GM12878 (cell line): Measurements from ENCODE around the gene KASH5. TPM values are rescaled to one million over a fixed set of nuclear protein-coding genes. Genes with fewer than 3 reads are reported as not detected.

Source experiments
- ATAC-seq: fragments of 200-7000 bp; cut with Tn5 transposase; 3 replicates; pipeline ENCODE4 v1.9.1; 2020; ENCODE audit warnings: mild to moderate bottlenecking, moderate library complexity
- BruUV-seq: library from RNA; stranded (reverse); fragments of 400-500 nt; replicated peaks from 2 replicates; lab custom pipeline; 2021; lab: Mats Ljungman, UMichigan
- CTCF ChIA-PET: fragments of 300-600 bp; sonication (Branson Sonifier 250); formaldehyde crosslinking; extraction: SDS; loops from one replicate; lab custom pipeline; 2021; ENCODE audit warnings: inconsistent platforms; lab: Yijun Ruan, JAX
- POLR2A ChIA-PET: fragments of 350-600 bp; formaldehyde crosslinking; extraction: SDS; loops from one replicate; lab custom pipeline; 2021; ENCODE audit warnings: inconsistent platforms; lab: Charles Lee
- RAD21 ChIA-PET: fragments of 300-600 bp; sonication (Branson Sonifier 250); formaldehyde crosslinking; loops from one replicate; lab custom pipeline; 2023; ENCODE audit warnings: antibody characterized with exemption; ENCODE audit not compliant: unreplicated experiment; lab: Charles Lee
- SMC1A ChIA-PET: fragments of 300-600 bp; sonication (Branson Sonifier 250); formaldehyde crosslinking; loops from one replicate; lab custom pipeline; 2023; ENCODE audit not compliant: unreplicated experiment, uncharacterized antibody; lab: Charles Lee
- DNase-seq: peaks from one replicate; pipeline ENCODE4 v3.0.0-alpha.2; 2011; ENCODE audit warnings: low read depth, low spot score
- FAIRE-seq: peaks from 3 replicates; lab custom pipeline; 2011; peaks lifted over from hg19 to GRCh38; lab: Jason Lieb, UNC
- H2AFZ ChIP-seq: 2 replicates; pipeline ENCODE4 v1.6.0; 2011; ENCODE audit warnings: low read depth, low read length, control low read depth; ENCODE audit not compliant: control insufficient read depth
- H3K27ac ChIP-seq: 2 replicates; pipeline ENCODE4 v1.5.1; 2011; ENCODE audit warnings: control low read depth; ENCODE audit not compliant: control insufficient read depth, insufficient read depth
- H3K27me3 ChIP-seq, 2 experiments: replicated peaks in 1 of 2; 2 replicates each; pipeline versions ENCODE4 v1.6.0 to v1.6.1; 2011; ENCODE audit warnings: low read length in 1 of 2; ENCODE audit not compliant: control insufficient read depth in 2 of 2, insufficient read depth in 2 of 2
- H3K36me3 ChIP-seq, 2 experiments: 2 replicates each; pipeline ENCODE4 v1.5.1; 2011; ENCODE audit warnings: low read length in 1 of 2; ENCODE audit not compliant: control insufficient read depth in 2 of 2, insufficient read depth in 2 of 2
- H3K4me1 ChIP-seq: 2 replicates; pipeline ENCODE4 v1.6.1; 2011; ENCODE audit warnings: mild to moderate bottlenecking, low read length, moderate library complexity, mixed read lengths; ENCODE audit not compliant: control insufficient read depth, insufficient read depth
- H3K4me2 ChIP-seq: 2 replicates; pipeline ENCODE4 v1.6.0; 2011; ENCODE audit warnings: control low read depth; ENCODE audit not compliant: control insufficient read depth, insufficient read depth
- H3K4me3 ChIP-seq: fragments of 200-600 bp; sonication (generic); 2 replicates; pipeline ENCODE4 v1.5.1; 2016
- H3K79me2 ChIP-seq: 2 replicates; pipeline ENCODE4 v1.6.0; 2011; ENCODE audit warnings: low read length; ENCODE audit not compliant: control insufficient read depth, insufficient read depth
- H3K9ac ChIP-seq: 2 replicates; pipeline ENCODE4 v1.8.0; 2011; ENCODE audit warnings: low read length, control low read depth, mixed read lengths; ENCODE audit not compliant: control insufficient read depth, insufficient read depth
- H3K9me3 ChIP-seq: replicated peaks from 3 replicates; pipeline ENCODE4 v1.5.1; 2011; ENCODE audit warnings: mild to moderate bottlenecking, low read length; ENCODE audit not compliant: control insufficient read depth, insufficient read depth
- H4K20me1 ChIP-seq: 2 replicates; pipeline ENCODE4 v1.6.0; 2011; ENCODE audit not compliant: control insufficient read depth, insufficient read depth
- ATF3 ChIP-seq: IDR thresholded peaks from 2 replicates; pipeline ENCODE4 v1.6.1; 2011; ENCODE audit warnings: low read depth, mild to moderate bottlenecking, low read length, moderate library complexity, borderline replicate concordance; ENCODE audit errors: extremely low read depth
- BRCA1 ChIP-seq: IDR thresholded peaks from 2 replicates; pipeline ENCODE4 v1.6.1; 2011; ENCODE audit warnings: low read depth, low read length, improper control_type of control experiment
- EP300 ChIP-seq, 2 experiments: fragments of 150-350 bp in 1 of 2; IDR thresholded peaks; 2 replicates each; pipeline ENCODE4 v1.6.1; 2011 to 2012; ENCODE audit warnings: low read depth in 2 of 2, low read length in 2 of 2, borderline replicate concordance in 1 of 2, improper control_type of control experiment in 1 of 2, inconsistent platforms in 1 of 2; ENCODE audit not compliant: control insufficient read depth in 1 of 2
- MAX ChIP-seq: IDR thresholded peaks from 2 replicates; pipeline ENCODE4 v1.6.1; 2012; ENCODE audit warnings: low read depth, low read length, improper control_type of control experiment
- MEF2A ChIP-seq: IDR thresholded peaks from 2 replicates; pipeline ENCODE4 v1.6.1; 2011; ENCODE audit warnings: low read depth, mild to moderate bottlenecking, low read length, moderate library complexity; ENCODE audit not compliant: insufficient read depth
- NFXL1 ChIP-seq: fragments of 450-650 bp; IDR thresholded peaks from 2 replicates; pipeline ENCODE4 v1.6.1; 2017; ENCODE audit warnings: antibody characterized with exemption, mild to moderate bottlenecking, borderline replicate concordance
- NR2C2 ChIP-seq: IDR thresholded peaks from 2 replicates; pipeline ENCODE4 v1.6.1; 2011; ENCODE audit warnings: borderline replicate concordance, low read depth; ENCODE audit not compliant: control insufficient read depth, insufficient read length
- STAT1 ChIP-seq: fragments of 450-650 bp; conservative IDR thresholded peaks from 2 replicates; pipeline ENCODE4 v1.6.1; 2014; ENCODE audit warnings: antibody characterized with exemption, mild to moderate bottlenecking
- TCF12 ChIP-seq: IDR thresholded peaks from 2 replicates; pipeline ENCODE4 v1.6.1; 2011; ENCODE audit warnings: low read depth, mild to moderate bottlenecking, low read length
- TCF3 ChIP-seq: IDR thresholded peaks from 2 replicates; pipeline ENCODE4 v1.6.1; 2012; ENCODE audit warnings: low read depth, mild to moderate bottlenecking, low read length, borderline replicate concordance; ENCODE audit not compliant: insufficient read depth
- USF2 ChIP-seq: IDR thresholded peaks from 2 replicates; pipeline ENCODE4 v1.6.1; 2011; ENCODE audit warnings: low read depth, low read length, improper control_type of control experiment, borderline replicate concordance
- WGBS: methylation state at CpG from one replicate; pipeline ENCODE4 v1.1.6; 2016; ENCODE audit warnings: low lambda C conversion rate; ENCODE audit not compliant: insufficient replicate concordance, insufficient coverage; ENCODE audit errors: missing lambda C conversion rate; 5-methylcytosine and 5-hydroxymethylcytosine counted together
- in situ Hi-C: fragments of 300-500 bp; cut with MboI; formaldehyde crosslinking; loops from 9 replicates; pipeline ENCODE4 v1.14.3; 2018; ENCODE audit warnings: mixed read lengths
- intact Hi-C: fragments of 100-400 bp; cut with micrococcal nuclease; formaldehyde crosslinking; loops from one replicate; pipeline ENCODE4 v1.14.2; 2022; ENCODE audit not compliant: unreplicated experiment
- polyA plus RNA-seq, 11 experiments: library from polyadenylated mRNA; depleted of rRNA in 4 of 11; unstranded in 6 of 11; stranded (reverse) in 5 of 11; fragments of >200 nt; fragmentation: Nextera tagmentation in 4 of 11; fragmentation: Illumina TruSeq in 1 of 11; extraction: Ambion mirVana in 4 of 11; extraction: Trizol in 1 of 11; gene quantifications; 1 replicate in 1 of 11; 2 replicates in 10 of 11; pipeline versions ENCODE4 v1.2.1 to v1.2.3, GENCODE V29; 2011 to 2016; ENCODE audit warnings: inconsistent platforms in 2 of 11, missing spikeins in 2 of 11, low read depth in 1 of 11
- total RNA-seq, 4 experiments: library from RNA; depleted of rRNA in 3 of 4; stranded (reverse); fragments of >200 nt in 3 of 4; fragmentation: Illumina TruSeq in 1 of 4; extraction: Trizol in 1 of 4; gene quantifications; 2 replicates each; pipeline versions ENCODE4 v1.2.1 to v1.2.3, GENCODE V29; 2013 to 2021

The KASH5 gene
- total and polyA plus RNA-seq, 10 of the 15 experiments (the other 5 are each of a cell fraction or from before 2014, with no cell fraction given): 0.03 to 0.06 (median 0.05) TPM; not detected in 7

- in situ Hi-C loops (no loop called here), intact Hi-C loops (no loop called here)
- DNase-seq (no peak), ATAC-seq (0 out of 3 replicates have a peak, but pooled peaks have one; percentile 27), FAIRE-seq (no peak)
- Histone ChIP-seq H3K79me2 (no peaks in the 10 kb centered on the region), H3K27ac (no peak overlapping the region), H3K36me3 (no peaks in the 10 kb centered on the region), H3K9me3 (no peaks in the 10 kb centered on the region), H3K27me3 (peaks cover 7 to 14% of the 10 kb centered on the region in 2 experiments), H2AFZ (no peak overlapping the region), H3K4me2 (no peak overlapping the region), H3K4me1 (no peaks in the 10 kb centered on the region; the same call in 1 of the 2 replicates), H4K20me1 (no peaks in the 10 kb centered on the region), H3K4me3 (no peak overlapping the region), H3K9ac (no peak overlapping the region)
- WGBS: 12% methylated on average over 47 of the region's 63 CpGs
- CTCF ChIA-PET: interaction anchor here (0.9 to 1.9 kb wide), 3 partner anchors 30 to 98 kb away, joined by 3 to 5 read pairs (median 3); no protein-coding TSS in a partner anchor
- POLR2A ChIA-PET: no interaction called here
- TF ChIP-seq MAX: no peak
- TF ChIP-seq USF2: no peak
- no peak for TF ChIP-seq EP300 (IDR thresholded peaks at IDR 0.05; ENCODE audit: borderline replicate concordance in 1 of 2, control insufficient read depth in 1 of 2, low read depth in 2 of 2, low read length in 2 of 2)
- TF ChIP-seq NR2C2: no peak
- no peak for TF ChIP-seq STAT1
- no peak for TF ChIP-seq ATF3
- TF ChIP-seq MEF2A: no peak
- no peak for TF ChIP-seq BRCA1
- TF ChIP-seq NFXL1: no peak
- TF ChIP-seq TCF12: no peak
- TF ChIP-seq TCF3: no peak
- SMC1A ChIA-PET: interaction anchor here (1.2 kb wide), 1 partner anchor 13 kb away, joined by 3 read pairs; no protein-coding TSS in a partner anchor
- RAD21 ChIA-PET: no interaction called here
- BruUV-seq: no TSS peak
Observed at GRCh38 chr19:49432141-49433073, 44.4 kb downstream of the KASH5 start.
